Measurements from ENCODE around the gene PROCA1. TPM values are rescaled to one million over a fixed set of nuclear protein-coding genes. Genes with fewer than 3 reads are reported as not detected.

PROCA1 gene
- total RNA-seq, 2 experiments from 2014 or later, result 4.5 to 4.6 TPM

- Histone ChIP-seq H3K36me3 (ENCODE audit: insufficient read depth, low read length) (peaks cover 36% of the 10 kb centered on the region), H3K9me2 (ENCODE audit: insufficient read depth, low read length) (no peaks in the 10 kb centered on the region), H3K4me1 (ENCODE audit: insufficient read depth, low read length, poor library complexity, severe bottlenecking) (peaks cover 30% of the 10 kb centered on the region), H3K4me2 (ENCODE audit: low read length) (peak overlapping the region; percentile 92), H4K20me1 (ENCODE audit: insufficient read depth, low read length) (peaks cover 9% of the 10 kb centered on the region; the same call in 1 of the 2 replicates), H3K27ac (ENCODE audit: low read depth, low read length, poor library complexity, severe bottlenecking) (no peak overlapping the region), H3K9me3 (ENCODE audit: low read length) (no peaks in the 10 kb centered on the region), H2AFZ (ENCODE audit: low read length) (no peak overlapping the region), H3K4me3 (ENCODE audit: low read depth, low read length, poor library complexity, severe bottlenecking) (peak overlapping the region; percentile 88), H3K79me2 (ENCODE audit: insufficient read depth, low read depth, low read length) (peaks cover 35% of the 10 kb centered on the region)
- TF ChIP-seq EZH2phosphoT487 (IDR thresholded peaks at IDR 0.05; ENCODE audit: borderline replicate concordance, low read depth, low read length) (no peak), CTCF (conservative IDR thresholded peaks at IDR 0.05; ENCODE audit: low read length) (no peak)
- no TSS peak for BruUV-seq (replicated peaks)
- POLR2A ChIA-PET, result interaction anchor here (2.5 kb wide), 1 partner anchor 10 kb away, joined by 13 read pairs; the partner anchor contains the start of gene NEK8
- no peak for DNase-seq (ENCODE audit: low spot score)
- intact Hi-C loops (cut with micrococcal nuclease; ENCODE audit: unreplicated experiment), result no loop called here
- CTCF ChIA-PET (ENCODE audit: unreplicated experiment), result interaction anchor here (1.1 kb wide), 1 partner anchor 9 kb away, joined by 7 read pairs; no protein-coding TSS in a partner anchor
These were observed 6.8 kb upstream of the PROCA1 start for GRCh38 chr17:28718333-28719020.

- TF ChIP-seq CTCF (conservative IDR thresholded peaks at IDR 0.05; ENCODE audit: low read length) (no peak), EZH2phosphoT487 (IDR thresholded peaks at IDR 0.05; ENCODE audit: borderline replicate concordance, low read depth, low read length) (no peak)
- no peaks in the 10 kb centered on the region for H3K9me3 ChIP-seq (ENCODE audit: low read length)
- intact Hi-C loops (cut with micrococcal nuclease; ENCODE audit: unreplicated experiment), result no loop called here
- BruUV-seq (replicated peaks), result no TSS peak
- H3K79me2 ChIP-seq (ENCODE audit: insufficient read depth, low read depth, low read length), result peaks cover 30% of the 10 kb centered on the region
- H3K4me2 ChIP-seq (ENCODE audit: low read length), result peak within 1 kb of the TSS; percentile 92
- CTCF ChIA-PET (ENCODE audit: unreplicated experiment), result no interaction called here
- H4K20me1 ChIP-seq (ENCODE audit: insufficient read depth, low read length), result peaks cover 9% of the 10 kb centered on the region; the same call in 1 of the 2 replicates
- peaks cover 23% of the 10 kb centered on the region for H3K4me1 ChIP-seq (ENCODE audit: insufficient read depth, low read length, poor library complexity, severe bottlenecking)
- H3K27ac ChIP-seq (ENCODE audit: low read depth, low read length, poor library complexity, severe bottlenecking), result no peak within 1 kb of the TSS
- peak within 1 kb of the TSS; percentile 88 for H3K4me3 ChIP-seq (ENCODE audit: low read depth, low read length, poor library complexity, severe bottlenecking)
- no peak within 1 kb of the TSS for H2AFZ ChIP-seq (ENCODE audit: low read length)
- POLR2A ChIA-PET, result no interaction called here
- H3K9me2 ChIP-seq (ENCODE audit: insufficient read depth, low read length), result no peaks in the 10 kb centered on the region
- no peak for DNase-seq (ENCODE audit: low spot score)
- peaks cover 29% of the 10 kb centered on the region for H3K36me3 ChIP-seq (ENCODE audit: insufficient read depth, low read length)
These were observed 6.1 kb upstream of the PROCA1 start, which contains the start of gene RAB34 for GRCh38 chr17:28717578-28718332. RAB34 (minus strand) TSS chr17:28717868; CDS start chr17:28717266, 602 bp downstream.

Data from OCI-LY7 (cell line).